Stimulated activated CD4-positive, alpha-beta T cell treated with anti-CD3 and anti-CD28 coated beads, TNF-alpha, amount 100 ng/mL, for 24 hours (primary cell): ENCODE results near the gene IRGQ.
A peak's percentile ranks its signal among the peaks of the same experiment; 100 is the strongest.
"Not testable (repeated sequence)": the region's sequence is repeated elsewhere in the genome, so short reads cannot be mapped to it uniquely, and the experiment has no call there.

Experiments
- DNase-seq, 3 experiments: peaks; one replicate each; pipeline ENCODE4 v3.0.0-alpha.2; 2020; ENCODE audit warnings: low read depth in 3 of 3

IRGQ gene

GRCh38 chr19:43624933-43625332, 29.0 kb upstream of the IRGQ start:
- peak; percentile 66 to 90 (median 67) for DNase-seq

DNA sequence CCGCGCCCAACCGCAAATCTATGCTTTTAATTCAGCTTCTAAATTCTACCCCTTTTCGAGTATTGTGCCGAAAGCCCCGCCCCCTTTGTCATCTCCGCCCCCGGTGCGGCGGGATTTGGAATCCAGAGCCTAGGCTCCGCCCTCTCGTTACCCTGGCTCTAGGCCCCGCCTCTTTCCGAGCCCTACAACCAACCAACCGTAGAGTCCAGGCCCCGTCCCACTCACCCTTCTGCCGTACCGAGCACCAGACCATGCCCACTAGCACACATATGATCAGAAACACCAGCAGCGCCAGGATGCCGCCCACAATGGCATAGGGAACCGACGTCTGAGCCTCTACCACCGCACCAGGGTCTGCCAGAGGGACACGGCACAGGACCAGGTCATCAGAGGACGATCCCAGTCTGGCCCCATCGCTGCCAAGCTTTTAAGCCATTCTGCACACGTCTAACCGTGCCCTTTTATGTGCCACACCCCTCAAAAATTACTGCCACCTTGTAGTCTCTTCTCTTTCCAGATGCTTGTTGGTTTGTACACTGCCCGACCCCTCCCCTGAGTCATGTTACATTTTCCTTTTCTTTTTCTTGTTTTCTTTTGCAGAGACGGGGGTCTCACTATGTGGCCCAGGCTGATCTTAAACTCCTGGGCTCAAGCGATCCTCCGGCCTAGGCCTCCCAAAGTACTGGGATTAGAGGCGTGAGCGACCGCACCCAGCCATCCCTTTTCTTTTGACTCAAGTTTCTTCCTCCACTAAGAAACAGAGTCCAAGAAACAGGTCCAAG, 28.1 kb upstream of the IRGQ start:
- peak in 1 of 3 experiments; percentile 23 for DNase-seq

- no peak for DNase-seq
These were observed 27.0 kb upstream of the IRGQ start for GRCh38 chr19:43622956-43623355.

DNA sequence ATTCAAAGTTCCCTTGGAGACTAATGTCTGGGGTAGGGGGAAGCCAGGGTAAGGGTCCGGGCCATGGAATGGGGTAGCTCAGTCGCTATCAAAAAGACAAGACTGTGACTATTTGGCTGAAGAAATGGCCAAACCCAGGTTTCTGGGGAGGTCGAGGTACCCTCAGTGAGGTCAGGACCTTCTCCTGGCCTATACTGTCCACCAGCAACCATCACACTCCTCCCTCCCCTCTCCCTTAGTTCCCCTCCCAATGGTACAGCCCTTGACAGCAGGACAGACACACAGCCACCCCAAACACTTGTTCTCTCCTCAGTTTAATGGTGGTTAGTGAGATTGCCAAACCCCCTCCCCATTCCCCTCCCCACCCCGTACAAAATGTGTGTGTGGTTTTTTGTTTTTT, 26.1 kb upstream of the IRGQ start:
- DNase-seq: no peak

DNA sequence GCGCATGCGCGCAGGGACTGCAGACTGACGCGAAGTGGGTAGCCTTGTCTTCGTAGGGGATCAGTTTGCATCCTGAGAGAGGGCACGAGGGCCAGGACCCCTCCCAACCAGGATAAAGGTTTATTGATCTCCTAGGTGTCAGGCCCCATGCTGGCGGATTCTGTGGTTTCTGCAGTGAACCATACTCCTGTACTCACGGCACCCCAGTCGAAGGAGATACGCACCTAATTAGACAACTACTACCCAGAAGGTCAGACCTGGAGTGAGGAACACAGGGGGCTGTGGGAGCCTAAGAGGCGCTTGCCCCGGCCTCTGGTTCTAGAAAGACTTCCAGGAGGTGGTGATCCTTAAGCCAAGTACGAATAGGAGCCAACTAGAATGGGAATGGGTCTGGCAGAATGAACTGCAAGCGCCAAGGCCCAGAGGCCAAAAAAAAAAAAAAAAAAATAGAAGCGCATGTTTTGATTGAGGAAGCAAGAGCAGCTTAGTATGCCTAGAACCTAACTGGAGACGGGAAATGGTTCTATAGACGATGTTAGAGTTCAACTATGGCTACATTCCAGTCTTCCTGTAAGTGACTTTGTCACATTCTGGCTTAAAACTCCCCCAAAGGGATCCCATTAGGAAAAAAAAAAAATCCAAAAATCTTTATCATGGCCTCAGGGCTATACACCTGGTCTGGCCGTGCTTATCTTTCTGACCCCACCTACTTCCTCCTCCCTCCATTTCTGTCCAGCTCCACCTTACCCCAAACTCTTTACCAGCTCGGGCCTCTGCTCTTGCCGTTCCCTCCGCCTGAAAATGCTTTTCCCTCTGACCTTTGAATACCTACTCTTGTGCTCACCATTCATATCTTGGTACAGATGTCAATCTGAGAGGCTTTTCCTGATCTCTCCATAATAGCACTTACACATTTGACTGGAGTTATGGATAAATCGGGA, 24.4 kb upstream of the IRGQ start:
- peak in 1 of 3 experiments; percentile 87 for DNase-seq

GRCh38 chr19:43619262-43620060, 23.5 kb upstream of the IRGQ start, which contains the start of gene ZNF428:
ZNF428 (minus strand) TSS chr19:43619629; CDS start chr19:43614304, 5,325 bp downstream.
- peak; percentile 77 to 85 (median 79) for DNase-seq

- DNase-seq: peak in 2 of 3 experiments; percentile 27 to 49
These were observed 23.0 kb upstream of the IRGQ start for GRCh38 chr19:43618921-43619261.

GRCh38 chr19:43616954-43617353, 21.0 kb upstream of the IRGQ start:
- no peak for DNase-seq

GRCh38 chr19:43616306-43616705, 20.4 kb upstream of the IRGQ start:
- no peak for DNase-seq

DNA sequence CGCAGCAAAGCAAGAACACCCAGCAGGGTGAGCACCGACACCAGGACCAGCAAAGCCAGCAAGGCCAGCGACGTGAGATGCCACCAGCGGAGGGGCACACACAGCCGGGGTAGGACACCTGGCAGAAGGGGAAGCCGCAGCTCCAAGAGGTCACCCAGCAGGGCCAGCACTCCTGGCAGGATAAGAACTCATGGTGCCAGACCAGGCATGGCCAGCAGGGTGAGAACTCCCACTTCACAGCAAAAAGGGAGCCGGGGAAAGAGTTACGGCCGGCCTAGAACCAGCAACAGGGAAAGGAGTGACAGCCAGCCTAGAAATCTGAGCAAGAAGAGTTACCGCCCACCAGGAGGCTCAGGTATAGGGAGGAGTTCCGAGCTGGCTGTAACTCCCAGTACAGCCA, 16.4 kb upstream of the IRGQ start:
- no peak for DNase-seq

GRCh38 chr19:43611788-43612187, 15.9 kb upstream of the IRGQ start, which contains the start of gene SRRM5:
SRRM5 (plus strand) TSS chr19:43612088; CDS start chr19:43612122, 34 bp downstream.
- no peak for DNase-seq

DNA sequence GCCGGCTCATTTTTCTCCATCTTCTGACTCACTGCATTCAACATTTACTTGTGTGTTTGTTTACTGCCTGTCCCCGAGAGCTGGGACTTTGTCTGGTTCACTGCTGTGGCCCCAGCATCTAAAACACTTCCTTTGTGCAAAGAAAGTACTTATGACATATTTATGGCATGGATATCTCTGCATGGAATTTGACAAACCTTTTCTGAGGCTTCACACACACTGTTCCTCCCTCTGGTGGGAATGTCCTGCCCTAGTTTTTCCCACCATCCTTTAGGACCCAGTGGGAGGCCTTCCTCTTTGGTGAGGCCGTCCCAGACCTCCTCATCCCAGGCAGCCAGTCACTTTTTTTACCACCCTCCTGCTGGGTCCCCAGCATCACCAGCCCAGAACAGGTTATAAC, 14.6 kb upstream of the IRGQ start:
- DNase-seq: no peak

DNA sequence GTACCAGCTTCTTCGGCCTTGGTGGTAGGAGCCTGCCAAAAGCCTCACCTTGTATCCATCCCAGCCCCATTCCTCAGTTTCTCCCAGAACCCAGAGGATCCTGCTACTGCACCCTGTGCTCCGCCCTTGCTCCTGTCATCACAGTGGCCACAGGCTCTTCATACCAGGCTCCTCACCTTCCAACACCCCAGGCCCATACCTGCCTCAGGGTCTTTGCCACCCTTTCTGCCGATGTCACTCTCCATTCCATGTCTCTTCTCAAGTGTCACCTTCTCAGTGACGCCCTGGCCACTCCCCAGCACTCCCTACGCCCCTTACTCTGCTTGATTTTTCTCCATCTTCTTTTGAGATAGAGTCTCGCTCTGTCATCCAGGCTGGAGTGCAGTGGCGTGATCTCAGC, 13.9 kb upstream of the IRGQ start:
- no peak for DNase-seq

GRCh38 chr19:43607238-43608205, 11.6 kb upstream of the IRGQ start:
- DNase-seq: no peak

DNA sequence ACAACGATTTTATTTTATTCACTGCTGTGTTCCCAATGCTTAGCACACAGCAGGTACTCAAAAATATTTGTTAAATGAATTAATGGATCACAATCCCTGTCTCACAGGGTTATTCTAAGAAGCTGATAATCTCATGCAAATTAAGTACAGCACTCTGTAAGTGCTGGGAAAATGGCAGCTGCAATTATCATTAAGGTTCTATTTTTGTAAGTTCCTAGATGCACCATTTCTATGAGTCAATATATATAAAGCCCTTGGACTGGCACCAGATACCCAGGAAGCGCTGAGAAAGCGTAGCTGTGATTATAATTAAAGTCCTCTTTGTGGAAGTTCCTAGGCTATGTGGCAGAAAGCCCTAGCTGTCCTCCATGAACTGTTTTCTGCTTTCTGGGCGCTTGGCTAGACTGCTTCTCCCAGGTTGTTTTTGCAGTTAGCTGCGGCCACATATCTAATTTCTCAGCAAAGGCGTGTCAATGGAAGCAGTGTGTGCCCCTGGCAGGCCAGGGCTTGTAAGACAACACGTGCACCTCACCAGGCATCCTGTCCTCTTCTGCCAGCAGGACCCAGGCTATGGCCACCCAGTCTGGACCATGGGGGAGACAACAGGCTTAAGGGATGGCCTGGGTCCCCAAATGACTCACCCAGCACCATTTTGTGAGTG, 10.8 kb upstream of the IRGQ start:
- DNase-seq: no peak

DNA sequence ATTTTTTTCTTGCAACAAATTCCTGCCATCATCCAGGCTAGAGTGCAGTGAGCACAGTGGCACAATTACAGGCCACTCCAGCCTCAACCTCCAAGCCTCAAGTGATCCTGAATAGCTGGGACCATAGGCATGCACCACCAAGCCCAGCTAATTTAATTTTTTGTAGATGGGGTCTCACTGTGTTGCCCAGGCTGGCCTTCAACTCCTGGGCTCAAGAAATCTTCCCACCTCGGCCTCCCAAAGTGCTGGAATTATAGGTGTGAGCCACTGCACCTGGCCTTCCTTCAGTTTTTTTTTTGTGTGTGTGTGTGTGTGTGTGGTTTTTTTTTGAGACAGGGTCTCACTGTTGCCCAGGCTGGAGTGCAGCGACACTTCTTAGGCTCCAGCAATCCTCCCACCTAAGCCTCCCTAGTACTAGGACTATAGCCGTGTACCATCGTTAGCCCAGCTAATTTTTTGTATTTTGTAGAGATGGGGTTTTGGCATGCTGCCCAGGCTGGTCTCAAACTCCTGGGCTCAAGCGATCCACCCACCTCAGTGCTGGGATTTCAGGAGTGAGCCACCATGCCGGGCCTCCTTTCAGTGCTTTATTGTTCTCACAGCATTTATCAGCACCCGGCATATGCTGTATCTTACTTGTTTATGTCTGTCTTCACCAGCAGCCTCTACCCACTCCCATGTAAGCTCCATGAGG, 10.1 kb upstream of the IRGQ start:
- DNase-seq: no peak

DNA sequence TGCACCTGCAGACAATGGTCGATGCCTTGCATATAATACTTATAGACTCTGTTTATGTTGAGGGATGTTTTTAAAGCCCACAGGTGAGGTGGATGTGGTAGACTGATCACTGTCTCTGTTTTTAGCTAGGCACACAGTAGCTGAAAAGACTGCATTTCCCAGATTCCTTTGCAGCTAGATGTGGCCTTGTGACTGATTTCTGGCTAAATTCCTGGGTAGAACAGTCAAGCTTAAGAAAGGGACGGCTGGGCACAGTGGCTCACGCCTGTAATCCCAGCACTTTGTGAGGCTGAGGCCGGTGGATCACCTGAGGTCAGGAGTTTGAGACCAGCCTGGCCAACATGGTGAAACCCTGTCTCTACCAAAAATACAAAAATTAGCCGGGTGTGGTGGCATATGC, 4.4 kb upstream of the IRGQ start:
- DNase-seq: not testable (repeated sequence)

- no peak for DNase-seq
These were observed 3.8 kb upstream of the IRGQ start for GRCh38 chr19:43599635-43600295.
